GM21576 (cell line): ENCODE measurements around the gene LY86.
"Not testable (repeated sequence)": the region's sequence is repeated elsewhere in the genome, so short reads cannot be mapped to it uniquely, and the experiment has no call there.

Experiments
- ATAC-seq: cut with Tn5 transposase; IDR thresholded peaks from one replicate; pipeline ENCODE4 v1.9.1; 2021; ENCODE audit warnings: mild to moderate bottlenecking, moderate library complexity; ENCODE audit not compliant: unreplicated experiment

The LY86 gene

DNA sequence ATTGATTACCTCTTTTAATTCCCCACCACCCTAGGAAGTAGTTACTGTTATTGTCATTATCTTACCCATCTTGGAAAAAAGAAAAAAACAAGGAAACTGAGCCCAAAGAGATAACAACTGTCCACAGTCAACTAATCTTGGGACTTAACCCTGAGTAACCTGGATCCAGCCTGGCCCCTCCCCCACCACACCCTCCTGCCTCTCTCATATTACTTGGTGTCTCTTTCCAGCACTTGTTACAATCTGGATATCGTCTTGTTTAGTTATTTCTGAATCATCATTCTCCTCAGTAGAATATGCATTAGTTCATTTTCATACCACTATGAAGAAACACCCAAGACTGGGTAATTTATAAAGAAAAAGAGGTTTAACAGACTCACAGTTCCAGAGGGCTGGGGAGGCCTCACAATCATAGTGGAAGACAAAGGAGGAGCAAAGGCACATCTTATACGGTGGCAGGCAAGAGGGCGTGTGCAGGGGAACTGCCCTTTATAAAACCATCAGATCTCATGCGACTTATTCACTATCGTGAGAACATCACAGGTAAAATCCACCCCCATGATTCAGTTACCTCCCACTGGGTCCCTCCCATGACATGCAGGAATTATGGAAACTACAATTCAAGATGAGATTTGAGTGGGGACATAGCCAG lies 60.3 kb downstream of the LY86 start:
- no peak for ATAC-seq

DNA sequence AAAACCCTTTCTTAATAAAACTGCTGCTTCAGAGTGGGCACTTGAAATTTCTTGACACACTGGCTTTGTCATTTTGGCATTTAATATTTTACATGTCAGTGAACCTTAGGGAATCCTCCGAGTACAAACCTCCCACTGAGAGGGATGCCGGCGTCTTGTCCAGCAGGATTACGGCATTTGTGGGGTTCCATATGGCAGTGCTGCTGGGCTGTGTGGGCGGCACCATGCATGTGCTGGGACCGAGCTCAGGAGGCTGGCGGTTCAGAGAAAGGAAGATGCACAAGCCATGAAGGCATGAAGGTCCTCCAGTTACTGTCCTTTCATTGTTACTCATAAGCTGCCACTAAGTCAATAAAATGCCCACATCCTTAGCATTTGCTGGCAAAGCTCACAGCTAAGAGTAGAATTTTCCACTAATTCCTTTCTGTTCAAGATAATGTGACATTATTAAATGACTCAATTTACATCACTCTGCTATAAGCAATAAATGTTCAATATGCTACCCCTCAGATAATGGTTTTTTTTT lies 61.4 kb downstream of the LY86 start:
- no peak for ATAC-seq

DNA sequence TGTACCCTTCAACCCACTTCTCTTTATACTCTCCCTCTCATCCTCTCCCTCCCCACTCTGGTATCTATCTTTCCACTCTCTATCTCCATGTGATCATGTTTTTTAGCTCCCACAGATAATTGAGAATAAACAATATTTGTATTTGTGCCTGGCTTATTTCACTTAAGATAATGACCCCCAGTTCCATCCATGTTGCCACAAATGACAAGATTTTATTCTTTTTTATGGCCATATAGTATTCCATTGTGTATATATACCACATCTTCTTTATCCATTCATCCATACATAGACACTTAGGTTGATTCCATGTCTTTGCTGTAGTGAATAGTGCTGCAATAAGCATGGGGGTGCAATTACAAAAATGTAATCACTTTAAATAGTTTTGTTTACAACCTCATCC lies 62.3 kb downstream of the LY86 start:
- ATAC-seq = no peak

DNA sequence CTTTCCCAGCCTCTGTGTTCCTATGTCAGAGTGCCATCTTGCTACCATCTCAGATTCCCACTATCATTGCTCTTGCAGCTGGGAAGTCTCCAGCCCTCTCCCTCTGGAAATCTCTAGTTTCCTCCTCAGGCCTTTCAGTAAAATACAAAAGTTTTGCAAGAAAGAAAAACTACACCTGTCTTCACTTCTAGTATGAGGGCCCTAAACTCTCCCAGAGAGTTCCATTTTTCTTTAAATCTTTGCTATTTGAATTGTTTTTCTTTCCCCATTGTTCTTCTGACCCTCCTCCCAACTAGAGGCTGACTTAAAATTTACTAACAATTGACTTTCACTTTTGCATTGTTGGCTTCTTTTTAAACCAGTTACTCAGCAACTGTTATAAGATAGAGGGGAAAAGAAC lies 62.8 kb downstream of the LY86 start:
- no peak for ATAC-seq

DNA sequence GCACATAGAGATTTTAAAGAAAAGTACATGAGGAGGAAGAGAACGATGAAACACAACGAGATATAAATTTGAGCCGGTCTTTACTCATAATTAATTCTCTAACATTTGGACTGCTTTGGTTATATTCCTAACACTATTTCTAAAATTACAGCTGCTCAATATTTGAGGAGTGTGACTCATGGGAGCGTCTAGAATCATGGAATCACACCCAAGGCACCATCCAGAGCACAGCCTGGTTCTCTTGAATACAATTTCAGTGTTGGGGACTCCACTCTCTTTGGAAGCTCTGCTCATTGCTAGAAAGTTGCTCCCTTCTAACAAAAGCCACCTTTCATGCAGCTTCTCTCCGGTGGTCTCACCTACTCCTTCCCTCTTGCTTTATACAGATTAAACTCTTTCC lies 64.4 kb downstream of the LY86 start:
- no peak for ATAC-seq

DNA sequence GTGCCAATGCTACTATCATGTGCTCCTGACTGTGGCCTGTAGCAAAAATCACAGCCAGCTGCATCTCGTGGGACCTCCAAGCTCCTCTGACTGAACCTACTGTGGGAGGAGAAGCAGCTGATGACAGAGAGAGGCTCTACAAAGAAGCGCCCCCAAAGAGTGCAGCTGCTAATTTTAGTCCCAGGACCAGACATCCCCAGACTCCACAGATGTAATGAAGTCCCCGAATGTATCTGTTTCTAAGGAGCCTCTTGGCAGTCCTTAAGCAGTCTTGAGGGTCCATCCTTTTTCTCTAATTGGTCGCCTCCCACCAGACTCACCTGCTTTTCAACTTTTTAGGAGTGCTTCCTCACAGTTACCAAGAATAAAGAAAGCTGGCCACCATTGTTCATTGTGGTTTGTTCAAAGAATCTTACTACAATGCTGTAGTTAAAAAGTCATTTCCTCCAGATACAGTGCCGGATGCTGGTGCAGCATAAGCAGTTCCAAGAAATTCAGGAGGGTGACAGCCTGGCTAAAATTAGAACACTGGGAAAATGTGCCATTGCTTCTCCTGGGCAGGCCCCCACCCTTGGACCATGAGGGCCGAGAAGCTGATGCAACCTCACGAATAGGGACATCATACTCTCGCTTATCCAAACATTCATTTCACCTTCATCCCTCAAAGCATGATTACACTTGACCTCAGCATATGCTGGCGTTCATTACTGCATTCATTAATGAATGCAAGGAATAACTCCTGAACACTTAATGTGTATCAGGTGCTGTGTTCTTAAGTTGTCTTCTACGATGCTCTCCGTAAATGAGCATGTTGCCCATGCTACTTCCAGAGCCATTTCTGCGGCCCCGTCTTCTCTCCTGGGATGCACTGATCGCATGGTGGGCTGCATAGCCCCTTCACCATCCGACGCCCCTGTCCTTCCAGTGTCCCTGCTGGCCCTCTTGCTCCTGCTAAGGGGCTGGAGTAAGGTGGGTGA lies 66.4 kb downstream of the LY86 start:
- ATAC-seq = no peak

DNA sequence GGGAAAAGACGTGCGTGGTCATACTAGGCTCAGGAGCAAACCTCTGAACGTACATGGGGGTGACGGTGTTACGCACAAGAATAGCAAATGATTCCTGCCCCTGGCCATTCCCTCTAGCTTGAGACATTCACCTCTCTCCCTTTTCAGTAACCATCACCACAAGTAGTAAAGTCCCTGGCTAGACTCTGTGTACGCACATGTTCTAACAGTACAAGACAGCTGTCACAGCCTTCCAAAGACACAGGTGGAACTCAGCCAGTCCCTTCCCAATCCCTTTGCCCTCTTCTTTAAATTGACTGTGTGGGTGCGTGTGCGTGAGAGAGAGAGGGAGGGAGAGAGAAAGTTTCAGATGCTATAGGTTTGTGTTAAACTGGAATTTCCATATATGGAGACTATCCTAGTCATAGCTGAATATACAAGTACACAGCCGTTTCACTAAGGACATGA lies 67.3 kb downstream of the LY86 start:
- ATAC-seq = no peak

DNA sequence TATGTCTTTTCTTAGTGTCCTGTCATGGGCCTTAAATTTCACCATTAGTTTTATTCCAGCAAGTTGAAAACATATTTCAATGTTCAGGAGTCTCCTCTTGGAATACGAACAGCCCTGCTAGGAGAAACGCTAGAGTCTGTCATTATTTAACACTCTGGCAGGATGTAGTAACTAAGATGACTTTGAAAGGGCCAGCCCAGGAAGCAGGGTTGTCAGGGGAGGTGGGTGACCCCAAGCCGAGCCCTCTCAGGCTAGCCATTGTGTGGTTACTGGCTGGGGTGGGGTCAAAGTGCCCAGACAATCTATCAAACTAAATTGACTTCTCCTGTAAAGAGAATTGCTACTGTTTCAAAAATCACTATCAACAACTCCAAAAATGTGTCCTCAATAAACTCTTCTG lies 67.8 kb downstream of the LY86 start:
- no peak for ATAC-seq

DNA sequence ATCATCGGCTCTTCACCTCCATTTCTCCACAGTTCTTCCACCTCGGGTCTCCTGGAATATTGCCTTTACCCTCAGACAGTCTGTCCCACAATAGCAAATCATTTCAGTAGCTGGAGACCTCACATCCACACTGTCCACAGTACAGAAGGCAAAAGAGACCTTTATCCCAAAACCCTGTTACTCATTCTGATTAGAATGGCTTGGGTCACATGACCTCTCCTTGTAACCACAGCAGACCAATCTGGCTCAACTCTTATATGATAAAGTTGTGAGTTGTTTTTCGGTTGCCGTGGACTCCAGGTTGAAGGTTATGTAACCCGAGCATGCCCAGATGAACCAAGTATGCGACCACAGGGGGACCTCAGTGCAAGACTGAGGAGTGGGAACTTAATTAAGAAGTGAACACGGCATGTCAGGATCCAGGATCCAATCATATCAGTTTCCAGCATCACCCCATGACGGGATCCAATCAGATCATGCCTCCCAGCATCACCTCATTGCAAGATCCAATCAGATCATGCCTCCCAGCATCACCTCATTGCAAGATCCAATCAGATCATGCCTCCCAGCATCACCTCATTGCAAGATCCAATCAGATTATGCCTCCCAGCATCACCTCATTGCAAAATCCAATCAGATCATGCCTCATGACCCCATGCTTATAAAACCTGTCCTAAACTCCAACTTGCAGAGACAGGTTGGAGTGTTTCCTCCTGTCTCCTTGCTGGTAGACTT lies 68.7 kb downstream of the LY86 start:
- no peak for ATAC-seq

DNA sequence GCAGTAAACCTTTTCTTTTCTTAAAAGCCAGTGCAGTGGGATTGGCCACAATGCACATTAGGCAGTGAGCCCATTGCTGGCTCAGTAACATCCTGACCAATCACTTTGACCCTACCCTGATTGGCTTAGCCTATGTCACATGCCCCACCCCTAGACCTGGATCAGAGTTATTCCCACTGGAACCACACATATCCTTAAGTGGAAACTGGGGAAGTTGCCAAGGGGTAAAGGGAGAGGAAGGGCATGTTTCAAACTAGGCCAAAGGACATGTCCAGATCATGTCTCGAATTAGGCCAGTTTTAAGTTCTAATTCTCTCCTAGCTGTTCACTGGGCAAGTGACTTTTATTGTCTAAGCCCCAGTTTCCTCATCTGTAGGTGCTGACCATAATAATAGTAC lies 69.3 kb downstream of the LY86 start:
- ATAC-seq = no peak

DNA sequence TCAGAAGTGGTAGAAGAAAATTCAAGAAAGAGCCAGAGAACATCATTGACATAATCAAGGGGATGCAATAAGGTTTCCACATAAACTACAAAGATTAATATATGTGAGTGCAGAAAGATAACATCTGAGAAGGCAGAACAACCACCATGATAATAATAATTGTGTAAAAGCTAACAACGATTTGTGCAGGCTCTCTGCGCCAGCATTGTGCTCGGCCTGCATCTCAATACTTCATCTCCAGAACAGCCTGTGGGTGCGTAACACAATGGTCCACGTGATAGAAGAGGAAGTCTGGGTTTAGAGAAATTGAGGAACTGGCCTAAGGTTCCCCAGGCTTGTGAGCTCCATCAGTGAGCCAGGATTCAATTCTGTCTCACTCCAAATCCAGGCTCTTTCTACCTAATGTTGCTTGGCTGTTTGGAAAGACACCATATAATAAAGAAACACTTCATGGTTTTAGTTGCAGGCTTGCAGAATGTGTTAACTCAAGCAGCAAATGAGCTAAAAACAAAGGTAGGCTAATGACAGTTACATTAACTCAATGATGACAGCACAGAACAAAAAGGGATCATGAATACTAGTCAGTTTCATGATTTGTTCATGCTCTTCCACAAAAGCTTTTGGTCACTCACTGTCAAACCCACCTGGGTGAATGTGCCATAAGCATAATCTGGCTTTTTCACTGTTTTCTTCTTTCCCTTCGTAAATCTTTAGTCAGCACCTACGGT lies 71.2 kb downstream of the LY86 start:
- ATAC-seq = peak; percentile 69

DNA sequence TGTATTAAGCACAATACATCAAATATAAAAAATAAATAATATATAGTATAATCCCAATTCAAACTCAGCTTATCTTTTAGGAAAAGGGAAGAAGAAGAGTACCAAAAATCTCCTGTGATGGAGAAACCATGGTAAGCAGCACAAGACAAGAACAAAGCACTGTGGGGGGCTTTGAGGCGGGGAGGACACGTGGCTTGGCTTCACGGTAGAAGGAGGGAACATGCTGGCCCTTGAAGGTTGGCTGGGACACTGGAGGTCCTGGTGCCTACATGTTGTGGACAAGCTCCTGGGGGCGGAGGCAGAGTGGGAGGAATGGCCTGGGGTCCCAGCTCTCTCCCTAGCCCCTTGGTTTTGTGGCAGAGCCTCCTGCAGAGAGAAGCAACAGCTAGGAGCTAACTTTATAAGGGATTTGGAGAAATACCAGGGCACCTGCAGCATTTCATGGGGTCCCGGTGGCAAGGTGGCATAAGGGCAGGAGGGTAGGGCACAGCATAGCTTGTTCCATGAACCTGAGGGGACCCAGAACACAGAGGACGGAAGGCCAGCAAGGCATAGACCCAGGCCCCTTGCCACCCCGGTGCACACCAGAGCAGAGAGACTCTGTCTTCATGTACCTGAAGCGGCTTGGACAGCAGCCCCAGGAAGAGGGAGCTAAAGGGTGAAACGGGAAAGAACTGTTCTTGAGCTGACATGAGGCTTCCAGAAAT lies 72.0 kb downstream of the LY86 start:
- no peak for ATAC-seq

DNA sequence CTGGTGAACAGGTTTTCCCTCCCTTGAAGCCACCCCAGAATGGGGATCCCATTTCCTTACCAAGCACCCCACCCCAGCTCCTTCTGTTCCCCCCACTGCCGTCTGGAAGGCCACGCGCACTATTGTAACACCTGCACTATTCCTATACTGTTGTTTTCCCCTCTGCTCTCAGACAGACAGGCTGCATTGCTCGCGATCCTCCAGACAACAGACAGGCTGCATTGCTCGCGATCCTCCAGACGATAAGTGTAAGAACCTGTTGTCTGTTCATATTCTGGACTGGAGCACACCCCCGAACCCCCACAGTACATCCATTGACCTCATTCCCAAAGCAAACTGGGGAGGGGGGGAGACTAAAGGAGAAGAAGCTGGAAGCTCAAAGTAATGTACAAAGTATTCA lies 72.7 kb downstream of the LY86 start:
- no peak for ATAC-seq

DNA sequence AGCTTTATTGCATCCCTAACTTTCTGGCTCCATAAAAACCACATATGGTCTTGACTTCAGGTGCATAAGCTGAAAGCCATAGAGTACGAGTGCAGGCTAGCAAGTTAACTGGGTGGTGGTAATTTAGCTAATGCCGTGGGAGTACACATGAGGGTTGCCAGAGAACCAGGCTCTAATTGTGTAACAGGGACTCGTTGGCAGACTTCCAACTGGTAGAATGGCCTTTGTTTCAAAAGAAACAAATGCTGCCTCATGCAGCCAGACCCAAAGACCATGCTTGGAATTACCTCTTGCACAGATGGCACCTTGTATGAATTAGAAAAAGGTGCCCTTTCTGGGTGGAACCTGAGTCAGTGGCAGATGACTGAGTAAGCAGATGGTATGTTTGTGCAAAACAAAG lies 73.2 kb downstream of the LY86 start:
- no peak for ATAC-seq

DNA sequence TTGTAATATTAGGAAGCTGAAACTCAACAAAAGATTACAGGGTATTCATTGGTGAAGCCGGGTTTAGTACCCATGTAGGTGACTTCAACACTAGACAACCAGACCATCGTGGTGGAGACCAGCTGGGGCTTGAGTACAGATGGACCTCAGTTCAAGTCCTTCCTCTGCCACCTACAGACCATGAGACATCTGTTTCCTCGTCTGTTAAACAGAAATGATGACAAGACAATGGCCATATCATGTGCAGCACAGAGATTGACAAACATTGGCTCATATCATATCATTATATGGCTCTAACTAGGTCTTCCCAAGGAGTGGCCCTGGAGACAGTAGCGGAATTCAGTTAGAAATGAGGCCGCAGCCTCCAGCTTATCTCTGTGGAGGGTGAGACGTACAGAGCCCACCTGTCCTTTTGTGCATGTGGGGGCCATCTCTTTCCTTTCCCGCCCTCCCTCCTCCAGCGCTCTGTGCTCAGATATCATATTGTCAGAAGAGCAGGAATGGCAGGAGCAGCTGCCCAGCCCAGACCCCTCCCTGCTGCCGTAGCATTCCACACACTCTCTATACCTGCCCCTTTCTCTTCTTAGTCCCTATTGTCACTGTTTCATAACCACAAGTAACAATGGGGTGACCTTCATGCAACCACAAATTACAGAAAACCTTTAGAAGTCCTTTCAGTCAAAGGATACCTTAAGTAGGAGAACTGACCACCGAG lies 75.1 kb downstream of the LY86 start:
- no peak for ATAC-seq

DNA sequence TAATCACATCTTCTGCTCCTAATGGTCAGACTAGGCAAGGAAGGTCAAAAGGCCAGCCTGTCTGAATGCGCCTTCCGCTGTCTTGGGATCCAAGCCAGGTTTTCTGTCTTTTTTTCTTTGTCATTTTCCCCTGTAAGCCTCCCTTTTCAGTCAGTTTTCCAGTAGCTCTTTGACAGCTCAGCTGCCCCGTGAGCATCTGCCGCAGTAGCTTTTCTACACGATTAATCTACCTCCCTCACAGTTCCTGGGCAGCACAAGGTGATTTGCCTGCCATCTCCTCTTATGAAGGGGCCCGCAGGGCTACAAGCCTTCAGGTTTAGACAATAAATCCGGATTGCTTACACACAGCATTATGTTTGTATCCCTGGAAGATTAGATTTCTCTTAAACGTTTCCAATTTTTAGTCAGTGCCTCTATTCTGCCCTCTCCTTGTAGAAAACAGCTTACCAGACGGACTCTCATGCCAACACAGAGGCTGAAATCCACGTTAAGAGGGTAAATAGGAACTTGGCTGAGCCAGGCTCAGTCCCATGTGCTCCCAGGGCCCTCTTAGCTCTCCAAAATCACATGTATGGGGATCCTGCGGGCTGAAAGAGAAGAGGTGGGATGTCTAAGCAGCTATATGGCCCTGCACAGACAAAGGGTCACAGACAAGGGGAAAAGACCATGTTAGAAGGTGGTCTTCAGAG lies 77.2 kb downstream of the LY86 start:
- no peak for ATAC-seq

DNA sequence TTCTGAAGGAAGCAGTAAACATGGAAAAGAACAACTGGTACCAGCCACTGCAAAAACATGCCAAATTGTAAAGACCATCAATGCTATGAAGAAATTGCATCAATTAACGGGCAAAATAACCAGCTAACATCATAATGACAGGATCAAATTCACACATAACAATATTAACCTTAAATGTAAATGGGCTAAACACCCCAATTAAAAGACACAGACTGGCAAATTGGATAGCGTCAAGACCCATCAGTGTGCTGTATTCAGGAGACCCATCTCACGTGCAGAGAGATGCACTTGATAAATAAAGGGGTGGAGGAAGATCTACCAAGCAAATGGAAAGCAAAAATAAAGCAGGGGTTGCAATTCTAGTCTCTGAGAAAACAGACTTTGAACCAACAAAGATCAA lies 81.6 kb downstream of the LY86 start:
- not testable (repeated sequence) for ATAC-seq

DNA sequence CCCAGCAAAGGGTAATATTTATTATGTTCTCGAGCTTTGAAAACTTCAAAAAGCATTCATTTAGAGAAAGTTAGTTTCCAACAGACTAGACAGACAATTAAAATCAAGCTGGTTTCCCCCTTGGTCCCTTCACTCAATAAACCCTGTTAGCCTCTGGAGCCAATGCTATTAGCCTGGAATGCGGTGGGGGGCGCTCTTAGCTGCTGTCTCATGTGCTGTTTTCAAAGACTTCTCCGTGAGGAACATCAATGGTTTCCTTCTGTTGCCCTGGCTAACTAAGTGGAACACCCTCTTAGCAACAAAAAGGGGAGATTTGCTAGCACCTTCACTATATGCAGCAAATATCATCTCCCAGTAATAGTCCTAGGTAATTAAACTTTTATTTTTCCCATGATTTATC lies 86.4 kb downstream of the LY86 start:
- ATAC-seq = no peak

DNA sequence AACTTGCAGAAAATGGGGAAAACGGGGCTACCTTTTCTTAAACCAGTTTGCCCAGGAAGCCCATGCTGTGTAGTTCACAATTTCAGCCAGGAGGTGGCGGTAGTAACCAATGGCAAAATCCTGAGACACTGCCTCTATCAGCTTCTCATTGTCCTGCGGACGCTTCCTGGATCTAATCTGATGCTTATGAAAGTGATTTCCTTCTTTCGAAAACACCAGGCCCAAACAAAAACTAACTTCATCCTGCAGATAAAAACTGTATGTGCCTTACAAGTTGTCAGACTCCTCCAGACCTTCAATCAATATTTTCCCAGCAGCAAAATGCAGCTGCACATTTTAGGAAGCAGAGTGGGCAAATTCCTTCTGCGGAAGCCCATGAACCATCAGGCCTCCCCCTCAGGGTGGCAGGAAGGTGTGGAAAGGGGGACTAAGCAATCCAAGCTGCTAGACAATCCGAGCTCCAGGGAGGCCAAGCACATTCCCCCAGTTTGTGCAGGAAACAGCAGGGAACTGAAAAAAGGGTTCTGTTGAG lies 88.5 kb downstream of the LY86 start:
- peak; percentile 67 for ATAC-seq
